ENCODE data around the gene SERPINA10. TPM values are rescaled to one million over a fixed set of nuclear protein-coding genes. Genes with fewer than 3 reads are reported as not detected.

SERPINA10 gene
- total RNA-seq, 1 donor from 2014 or later, result not detected

- no peaks in the 10 kb centered on the region for H3K9me3 Mint-ChIP-seq
- no peak for TF ChIP-seq CTCF (conservative IDR thresholded peaks at IDR 0.05)
These were observed 53.7 kb downstream of the SERPINA10 start for GRCh38 chr14:94239406-94239805.

GRCh38 chr14:94237983-94238382 lies 55.1 kb downstream of the SERPINA10 start:
- Mint-ChIP-seq H3K4me3 (no peak overlapping the region), H3K9me3 (no peaks in the 10 kb centered on the region), H3K27ac (ENCODE audit: unreplicated experiment) (no peak overlapping the region), H3K4me1 (no peaks in the 10 kb centered on the region), H3K27me3 (ENCODE audit: low read depth) (no peaks in the 10 kb centered on the region), H3K36me3 (ENCODE audit: low read depth) (no peaks in the 10 kb centered on the region)
- DNase-seq (ENCODE audit: low read depth, low spot score), result no peak
- no peak for TF ChIP-seq CTCF (conservative IDR thresholded peaks at IDR 0.05)

More at GRCh38 chr14:94239406-94239805, 53.7 kb downstream of the SERPINA10 start:
- no peaks in the 10 kb centered on the region for H3K4me1 Mint-ChIP-seq
- no peak overlapping the region for H3K4me3 Mint-ChIP-seq
- DNase-seq (ENCODE audit: low read depth, low spot score), result no peak
- no peak overlapping the region for H3K27ac Mint-ChIP-seq (ENCODE audit: unreplicated experiment)
- H3K27me3 Mint-ChIP-seq (ENCODE audit: low read depth), result no peaks in the 10 kb centered on the region
- H3K36me3 Mint-ChIP-seq (ENCODE audit: low read depth), result no peaks in the 10 kb centered on the region

GRCh38 chr14:94237046-94237445 lies 56.0 kb downstream of the SERPINA10 start:
- H3K36me3 Mint-ChIP-seq (ENCODE audit: low read depth), result no peaks in the 10 kb centered on the region
- no peaks in the 10 kb centered on the region for H3K4me1 Mint-ChIP-seq
- no peaks in the 10 kb centered on the region for H3K27me3 Mint-ChIP-seq (ENCODE audit: low read depth)
- no peak overlapping the region for H3K4me3 Mint-ChIP-seq
- H3K9me3 Mint-ChIP-seq, result no peaks in the 10 kb centered on the region
- no peak for DNase-seq (ENCODE audit: low read depth, low spot score)
- no peak for TF ChIP-seq CTCF (conservative IDR thresholded peaks at IDR 0.05)
- H3K27ac Mint-ChIP-seq (ENCODE audit: unreplicated experiment), result no peak overlapping the region

Other genes with a start within 250 kb of the SERPINA10 start
- gene DDX24, start 212.1 kb downstream of the SERPINA10 start, total RNA-seq, result 168 and 177 TPM in 2 replicates
- gene IFI27L1, start 212.0 kb downstream of the SERPINA10 start, total RNA-seq, result 36.3 and 39.7 TPM in 2 replicates
- gene IFI27, start 182.5 kb downstream of the SERPINA10 start, total RNA-seq, result 8.1 and 9.5 TPM in 2 replicates
- 25.3 and 30.4 TPM in 2 replicates for gene IFI27L2, start 163.7 kb downstream of the SERPINA10 start, total RNA-seq
- gene PPP4R4, start 118.9 kb downstream of the SERPINA10 start, total RNA-seq, result 1.1 and 1.6 TPM in 2 replicates
- gene SERPINA6, start 30.1 kb upstream of the SERPINA10 start, total RNA-seq, result not detected in 2 replicates
- gene SERPINA2, start 73.4 kb upstream of the SERPINA10 start, total RNA-seq, result not detected in 2 replicates
- not detected in 2 replicates for gene SERPINA1, start 95.3 kb upstream of the SERPINA10 start, total RNA-seq
- not detected in 2 replicates for gene SERPINA11, start 159.5 kb upstream of the SERPINA10 start, total RNA-seq
- not detected in 2 replicates for gene SERPINA9, start 182.9 kb upstream of the SERPINA10 start, total RNA-seq
- gene SERPINA12, start 216.2 kb upstream of the SERPINA10 start, total RNA-seq, result not detected in 2 replicates

Data from neural crest cell (in vitro differentiated cells).